GM21737 (cell line): ENCODE measurements around the gene ALDH1L1.

Source experiments
- ATAC-seq: cut with Tn5 transposase; IDR thresholded peaks from one replicate; pipeline ENCODE4 v1.9.1; 2021; ENCODE audit warnings: mild to moderate bottlenecking, moderate library complexity; ENCODE audit not compliant: unreplicated experiment

Gene ALDH1L1

DNA sequence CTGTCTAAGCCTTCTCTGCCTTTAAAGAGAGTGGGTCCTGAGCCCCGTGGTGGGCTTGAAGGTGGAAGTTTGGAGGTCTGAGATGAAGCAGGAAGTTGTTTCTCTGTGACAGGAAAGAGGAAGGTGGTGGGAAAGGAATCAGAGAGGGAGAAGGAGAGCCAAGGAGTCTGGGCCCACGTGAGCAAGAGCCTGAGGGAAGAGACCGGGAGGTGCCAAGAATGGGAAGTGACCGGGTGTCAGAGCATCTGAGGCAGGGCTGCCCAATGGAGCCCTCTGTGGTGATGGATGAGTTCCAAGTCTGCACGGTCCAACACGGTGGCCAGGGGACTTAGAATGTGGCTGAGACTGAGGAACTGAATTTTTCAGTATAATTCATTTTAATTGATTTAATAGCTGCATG, 24.6 kb downstream of the ALDH1L1 start:
- ATAC-seq = no peak

- ATAC-seq = no peak
These were observed 25.1 kb downstream of the ALDH1L1 start for GRCh38 chr3:126155280-126155640.

- no peak for ATAC-seq
These were observed 25.8 kb downstream of the ALDH1L1 start for GRCh38 chr3:126154391-126155279.

DNA sequence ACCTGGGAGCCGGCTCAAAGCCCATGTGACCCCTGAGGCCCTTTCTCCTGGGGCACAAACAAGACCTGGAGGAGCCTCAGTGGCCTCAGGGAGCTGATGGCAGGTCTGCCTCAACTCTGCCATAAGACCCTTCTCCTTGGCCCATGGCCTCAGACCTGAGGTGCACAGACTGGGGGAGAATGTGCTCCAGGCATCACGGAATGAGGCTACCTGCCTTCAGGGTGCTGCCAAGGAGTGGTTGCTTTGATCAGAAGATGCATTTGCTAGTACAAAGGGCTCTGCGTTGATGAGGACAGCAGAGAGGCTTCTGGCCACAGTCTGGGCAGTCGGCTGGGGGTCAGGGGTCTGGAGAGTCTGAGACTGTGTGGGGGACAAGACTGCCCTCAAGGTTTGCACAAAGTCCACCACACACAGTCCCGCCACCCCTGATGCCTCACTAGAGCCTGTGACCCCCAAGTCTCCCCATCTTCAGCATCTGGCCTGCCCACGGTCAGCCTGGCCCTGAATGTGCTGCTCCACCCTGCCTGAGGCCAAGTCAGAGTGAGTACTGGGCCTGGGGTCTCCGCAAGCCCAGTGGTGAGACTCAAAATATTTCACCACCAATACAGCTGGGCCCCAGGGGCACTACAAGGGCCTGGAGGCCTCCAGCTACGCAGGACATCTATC, 26.6 kb downstream of the ALDH1L1 start:
- no peak for ATAC-seq

DNA sequence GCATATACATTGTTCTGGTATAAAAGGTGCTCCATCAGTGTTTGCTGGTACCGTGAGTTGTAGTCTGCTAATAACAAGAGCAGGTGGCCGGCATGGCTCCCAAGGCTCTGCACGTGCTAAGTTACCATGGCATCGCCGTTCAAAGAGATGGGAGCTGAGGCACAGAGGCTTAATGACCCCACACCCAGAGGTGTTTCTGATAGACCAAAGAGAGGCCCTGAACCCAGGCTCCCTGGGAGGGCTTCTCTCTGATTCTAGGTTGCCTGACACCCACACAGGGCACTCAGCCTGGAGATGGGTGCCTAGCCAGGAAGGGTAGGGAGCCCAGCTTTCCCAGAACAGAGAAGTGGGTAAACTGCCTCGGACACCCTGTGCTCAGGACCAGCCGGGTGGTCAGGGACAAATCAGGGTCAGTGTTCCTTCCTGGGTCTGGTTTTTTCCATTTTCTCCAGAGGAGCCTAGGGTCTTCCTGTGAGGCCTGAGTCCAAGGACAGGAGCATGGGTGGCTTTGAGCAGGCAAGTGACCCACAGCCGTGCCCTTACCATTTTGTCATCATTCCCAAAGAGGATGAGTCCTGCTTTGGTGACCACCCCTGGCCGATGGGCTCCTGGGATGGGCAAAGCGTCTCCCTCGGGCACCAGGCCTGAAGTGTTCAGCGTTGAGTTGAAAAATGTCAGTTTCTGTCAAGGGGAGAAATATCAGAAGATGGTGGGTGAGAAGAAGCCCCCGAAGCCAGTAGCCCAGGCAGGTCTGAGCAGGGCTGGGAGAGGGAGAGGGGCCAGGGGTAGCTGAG, 27.3 kb downstream of the ALDH1L1 start:
- no peak for ATAC-seq

DNA sequence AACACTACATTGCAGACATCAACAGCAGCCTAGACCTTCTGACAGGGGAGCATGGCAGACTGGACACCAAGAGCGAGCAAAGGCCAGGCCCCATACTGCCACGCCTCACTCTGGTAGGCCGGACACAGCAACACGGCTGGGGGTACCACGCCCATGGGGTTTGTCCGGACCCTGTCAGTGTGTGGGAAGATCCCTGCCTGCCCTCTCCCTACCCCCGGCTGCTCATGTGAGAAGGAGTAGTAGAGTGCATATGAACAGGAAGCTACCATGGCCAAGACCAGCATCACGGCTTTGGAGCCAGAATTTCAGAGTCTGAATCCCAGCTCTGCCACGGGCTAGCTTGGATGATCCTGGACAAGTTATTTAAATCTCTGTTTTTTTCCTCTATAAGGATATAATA, 27.9 kb downstream of the ALDH1L1 start:
- no peak for ATAC-seq

DNA sequence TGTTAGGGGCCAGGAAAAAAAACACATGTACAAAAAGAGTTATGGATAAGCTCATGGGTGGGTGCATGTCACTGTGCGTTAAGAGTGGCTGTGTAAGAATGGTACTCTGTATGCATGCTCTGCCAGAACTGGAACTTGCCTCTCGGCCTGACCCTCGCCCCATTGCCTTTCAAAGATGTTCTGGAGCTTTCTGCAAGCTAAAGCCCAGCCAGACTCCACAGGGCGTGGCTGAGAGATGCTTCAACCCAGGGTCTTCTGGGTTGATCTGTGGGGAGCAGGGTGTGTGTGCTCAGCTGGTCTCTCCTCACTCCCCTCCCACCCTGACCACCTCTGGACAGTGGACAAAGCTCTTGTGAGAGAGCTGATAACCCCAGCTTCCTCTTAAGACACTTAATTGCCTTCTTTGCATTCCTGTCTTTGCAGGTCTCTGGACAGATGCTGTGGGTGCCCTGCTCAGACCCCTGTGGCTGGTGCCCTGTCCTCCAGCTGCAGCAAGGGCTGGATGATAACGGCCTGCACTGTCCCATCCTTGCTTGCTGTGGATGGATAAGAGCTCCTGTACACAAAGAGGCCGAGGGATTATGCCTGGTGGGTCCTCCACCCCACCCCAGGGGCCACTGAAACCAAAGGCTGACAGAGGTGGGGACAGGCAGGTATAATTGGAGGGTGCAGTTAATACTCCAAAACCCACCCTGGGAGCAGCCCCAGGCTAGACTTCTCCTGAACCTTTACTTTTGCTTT, 28.7 kb downstream of the ALDH1L1 start:
- ATAC-seq = no peak

GRCh38 chr3:126149960-126150515, 30.3 kb downstream of the ALDH1L1 start:
- ATAC-seq = no peak

DNA sequence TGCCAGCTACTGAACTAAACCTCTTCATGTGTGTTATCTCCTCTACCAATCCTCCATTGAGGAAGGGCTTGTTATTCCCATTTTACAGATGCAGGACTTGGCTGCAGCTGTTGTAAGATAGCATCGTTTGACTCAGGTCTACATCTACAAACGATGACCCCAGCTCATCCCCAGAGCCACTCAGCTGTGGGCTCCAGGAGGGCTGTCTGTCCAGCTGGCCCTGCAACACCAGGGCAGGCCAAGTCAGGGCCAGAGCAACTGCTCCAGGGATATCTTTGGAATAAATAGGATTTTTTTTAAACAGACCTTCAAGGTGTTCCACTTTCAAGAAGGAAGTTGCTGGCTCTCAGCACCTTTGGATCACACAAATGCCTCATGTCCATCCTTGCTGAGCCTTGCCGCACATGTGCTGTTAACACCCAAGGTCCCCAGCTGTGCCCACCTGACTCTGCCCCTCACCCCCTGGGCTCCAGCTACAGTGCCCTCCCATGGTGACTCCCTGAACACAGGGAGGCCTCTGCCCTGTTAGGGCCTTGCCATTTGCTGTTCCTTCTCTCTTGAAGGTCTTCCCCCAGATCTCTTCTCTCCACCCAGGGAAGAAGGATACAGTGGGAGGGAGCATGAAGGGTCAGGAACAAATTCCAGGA, 31.0 kb downstream of the ALDH1L1 start:
- no peak for ATAC-seq

GRCh38 chr3:126147932-126148683, 32.3 kb downstream of the ALDH1L1 start:
- no peak for ATAC-seq

GRCh38 chr3:126147147-126147931, 33.0 kb downstream of the ALDH1L1 start:
- ATAC-seq = no peak

GRCh38 chr3:126146525-126147146, 33.8 kb downstream of the ALDH1L1 start:
- ATAC-seq = no peak

DNA sequence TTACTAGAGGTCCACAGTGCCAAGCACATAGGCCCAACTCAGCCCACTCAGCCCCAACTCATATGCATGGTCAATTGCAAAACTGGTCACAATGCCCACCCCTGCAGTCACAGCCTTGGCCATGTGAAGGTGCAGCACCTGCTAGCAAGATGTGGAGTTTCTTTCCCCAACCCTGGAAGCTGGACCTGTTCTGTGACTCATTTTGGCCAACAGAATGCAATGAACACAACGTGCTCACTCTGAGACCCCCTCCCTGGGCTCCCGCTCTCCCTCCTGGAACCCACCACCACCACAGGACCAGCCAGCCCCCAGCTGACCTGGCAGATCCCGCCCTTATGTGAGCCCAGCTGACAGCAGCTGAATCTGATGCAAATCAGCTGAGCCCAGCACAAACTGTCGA, 34.4 kb downstream of the ALDH1L1 start:
- no peak for ATAC-seq

DNA sequence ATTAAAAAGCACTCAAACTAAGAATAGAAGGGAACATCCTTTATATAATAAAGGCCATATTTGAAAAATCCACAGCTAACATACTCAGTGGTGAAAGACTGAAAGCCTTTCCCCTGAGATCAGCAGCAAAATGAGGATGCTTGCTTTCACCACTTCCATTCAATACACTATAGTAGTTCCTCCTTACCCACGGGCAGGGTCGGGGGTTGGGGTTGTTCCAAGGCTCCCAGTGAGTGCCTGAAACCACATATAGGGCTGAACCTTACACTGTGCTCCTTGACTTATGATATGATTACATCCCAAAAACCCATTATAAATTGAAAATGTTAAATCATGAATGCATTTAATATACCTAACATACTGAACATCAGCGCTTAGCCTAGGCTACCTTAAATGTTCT, 37.7 kb downstream of the ALDH1L1 start:
- no peak for ATAC-seq

- no peak for ATAC-seq
These were observed 42.8 kb downstream of the ALDH1L1 start for GRCh38 chr3:126137490-126138130.

- no peak for ATAC-seq
These were observed 43.8 kb downstream of the ALDH1L1 start for GRCh38 chr3:126136428-126137220.
